WTC11 (cell line): Measurements from ENCODE around the gene COX6B1.

Source experiments
- CREB1 ChIP-seq: sonication (generic); formaldehyde crosslinking; IDR thresholded peaks from 2 replicates; pipeline ENCODE4 v1.8.0; 2023; ENCODE audit warnings: mild to moderate bottlenecking, missing genetic modification reagents
- CTCF ChIP-seq: fragments of 200-600 bp; IDR thresholded peaks from 2 replicates; pipeline ENCODE4 v1.8.0; 2022; ENCODE audit warnings: antibody characterized with exemption
- ETV6 ChIP-seq: sonication (generic); formaldehyde crosslinking; IDR thresholded peaks from 2 replicates; pipeline ENCODE4 v1.8.1; 2022; ENCODE audit warnings: mild to moderate bottlenecking, missing genetic modification reagents
- NR3C1 ChIP-seq: sonication (generic); formaldehyde crosslinking; conservative IDR thresholded peaks from 2 replicates; pipeline ENCODE4 v1.8.1; 2023; ENCODE audit warnings: low read depth, mild to moderate bottlenecking, missing genetic modification reagents
- SP1 ChIP-seq: sonication (generic); formaldehyde crosslinking; conservative IDR thresholded peaks from 2 replicates; pipeline ENCODE4 v1.8.1; 2022; ENCODE audit warnings: missing genetic modification reagents

DNA sequence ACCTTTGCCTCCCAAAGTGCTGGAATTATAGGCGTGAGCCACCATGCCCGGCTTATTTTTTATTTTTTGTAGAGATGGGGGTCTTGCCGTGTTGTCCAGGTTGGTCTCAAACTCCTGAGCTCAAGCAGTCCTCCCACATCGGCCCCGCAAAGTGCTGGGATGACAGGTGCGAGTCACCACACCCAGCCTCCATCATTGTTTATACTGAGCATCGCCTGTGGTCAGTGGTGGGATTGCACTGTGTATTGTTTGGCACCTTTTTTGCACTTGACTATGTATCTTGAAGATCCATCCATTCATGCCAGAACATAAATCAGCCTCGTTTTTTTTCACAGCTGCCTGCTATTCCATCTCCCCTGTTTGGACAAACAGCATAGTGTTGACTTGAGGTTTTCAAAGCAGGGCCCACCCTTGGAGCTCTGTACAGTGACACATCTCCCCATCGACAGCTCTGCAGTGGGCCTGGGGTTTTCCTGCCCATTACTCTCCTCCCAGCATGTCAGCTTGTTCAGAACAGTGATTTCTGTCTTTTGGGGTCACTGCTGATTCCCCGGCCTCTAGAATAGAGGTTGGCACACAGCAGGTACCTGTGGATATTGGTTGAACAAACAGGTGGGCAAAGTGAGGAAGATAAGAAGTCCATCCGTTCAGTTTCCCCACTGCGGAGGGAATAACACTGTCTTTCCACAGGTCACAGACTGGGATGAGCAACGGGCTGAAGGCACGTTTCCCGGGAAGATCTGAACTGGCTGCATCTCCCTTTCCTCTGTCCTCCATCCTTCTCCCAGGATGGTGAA lies 10.0 kb downstream of the COX6B1 start:
- TF ChIP-seq NR3C1 (CRISPR knock-in tag) (no peak), CTCF (0 out of 2 replicates have a peak, but pooled peaks have one; percentile 19), CREB1 (no peak), SP1 (CRISPR knock-in tag) (no peak), ETV6 (no peak)
